ENCODE results near the gene HOMER2. TPM values are rescaled to one million over a fixed set of nuclear protein-coding genes. Genes with fewer than 3 reads are reported as not detected.

Gene HOMER2
- total RNA-seq, 1 experiment from 2014 or later, result 8.8 TPM

- ChIA-PET POLR2A (no interaction called here), CTCF (no interaction called here)
- Mint-ChIP-seq H3K36me3 (ENCODE audit: insufficient read depth, unreplicated experiment) (no peaks in the 10 kb centered on the region), H3K4me3 (ENCODE audit: unreplicated experiment) (no peak overlapping the region), H3K9me3 (ENCODE audit: unreplicated experiment) (no peaks in the 10 kb centered on the region), H3K27ac (ENCODE audit: low read depth, unreplicated experiment) (no peak overlapping the region), H3K27me3 (ENCODE audit: insufficient read depth, unreplicated experiment) (no peaks in the 10 kb centered on the region), H3K4me1 (ENCODE audit: insufficient read depth, unreplicated experiment) (no peaks in the 10 kb centered on the region)
- no peak for DNase-seq (ENCODE audit: unreplicated experiment)
- intact Hi-C loops (cut with micrococcal nuclease), result no loop called here
- TF ChIP-seq CTCF (IDR thresholded peaks at IDR 0.05; ENCODE audit: unreplicated experiment), result no peak
- BruUV-seq (replicated peaks), result no TSS peak
Measured at GRCh38 chr15:82878325-82878724, 74.2 kb downstream of the HOMER2 start.

GRCh38 chr15:82877825-82878224 is 74.7 kb downstream of the HOMER2 start:
- Mint-ChIP-seq H3K4me1 (ENCODE audit: insufficient read depth, unreplicated experiment) (no peaks in the 10 kb centered on the region), H3K27me3 (ENCODE audit: insufficient read depth, unreplicated experiment) (no peaks in the 10 kb centered on the region), H3K36me3 (ENCODE audit: insufficient read depth, unreplicated experiment) (no peaks in the 10 kb centered on the region), H3K9me3 (ENCODE audit: unreplicated experiment) (no peaks in the 10 kb centered on the region), H3K27ac (ENCODE audit: low read depth, unreplicated experiment) (no peak overlapping the region), H3K4me3 (ENCODE audit: unreplicated experiment) (no peak overlapping the region)
- TF ChIP-seq CTCF (IDR thresholded peaks at IDR 0.05; ENCODE audit: unreplicated experiment), result no peak
- ChIA-PET CTCF (no interaction called here), POLR2A (no interaction called here)
- no TSS peak for BruUV-seq (replicated peaks)
- intact Hi-C loops (cut with micrococcal nuclease), result no loop called here
- no peak for DNase-seq (ENCODE audit: unreplicated experiment)

GRCh38 chr15:82875411-82876003 is 77.0 kb downstream of the HOMER2 start:
- no peaks in the 10 kb centered on the region for H3K4me1 Mint-ChIP-seq (ENCODE audit: insufficient read depth, unreplicated experiment)
- no peak overlapping the region for H3K4me3 Mint-ChIP-seq (ENCODE audit: unreplicated experiment)
- no peaks in the 10 kb centered on the region for H3K9me3 Mint-ChIP-seq (ENCODE audit: unreplicated experiment)
- DNase-seq (ENCODE audit: unreplicated experiment), result peak; percentile 33
- no peak for TF ChIP-seq CTCF (IDR thresholded peaks at IDR 0.05; ENCODE audit: unreplicated experiment)
- ChIA-PET CTCF (no interaction called here), POLR2A (no interaction called here)
- no peaks in the 10 kb centered on the region for H3K36me3 Mint-ChIP-seq (ENCODE audit: insufficient read depth, unreplicated experiment)
- H3K27me3 Mint-ChIP-seq (ENCODE audit: insufficient read depth, unreplicated experiment), result no peaks in the 10 kb centered on the region
- BruUV-seq (replicated peaks), result no TSS peak
- intact Hi-C loops (cut with micrococcal nuclease), result no loop called here
- H3K27ac Mint-ChIP-seq (ENCODE audit: low read depth, unreplicated experiment), result no peak overlapping the region

GRCh38 chr15:82874961-82875360 is 77.6 kb downstream of the HOMER2 start:
- H3K27me3 Mint-ChIP-seq (ENCODE audit: insufficient read depth, unreplicated experiment), result no peaks in the 10 kb centered on the region
- DNase-seq (ENCODE audit: unreplicated experiment), result no peak
- H3K4me3 Mint-ChIP-seq (ENCODE audit: unreplicated experiment), result no peak overlapping the region
- ChIA-PET POLR2A (no interaction called here), CTCF (no interaction called here)
- no peaks in the 10 kb centered on the region for H3K36me3 Mint-ChIP-seq (ENCODE audit: insufficient read depth, unreplicated experiment)
- H3K27ac Mint-ChIP-seq (ENCODE audit: low read depth, unreplicated experiment), result no peak overlapping the region
- H3K9me3 Mint-ChIP-seq (ENCODE audit: unreplicated experiment), result no peaks in the 10 kb centered on the region
- TF ChIP-seq CTCF (IDR thresholded peaks at IDR 0.05; ENCODE audit: unreplicated experiment), result no peak
- H3K4me1 Mint-ChIP-seq (ENCODE audit: insufficient read depth, unreplicated experiment), result no peaks in the 10 kb centered on the region
- BruUV-seq (replicated peaks), result no TSS peak
- intact Hi-C loops (cut with micrococcal nuclease), result no loop called here
